Activated CD4-positive, alpha-beta T cell treated with anti-CD3 and anti-CD28 coated beads, Interleukin-2, Interleukin-6, amounts not matched to agents 100 ng/mL and 50 ng/mL, durations not matched to agents 16 hours and 8 hours (primary cell): ENCODE data around the gene RASSF9.

Source experiments
- DNase-seq: peaks from one replicate; pipeline ENCODE4 v3.0.0-alpha.2; 2020

Gene RASSF9

DNA sequence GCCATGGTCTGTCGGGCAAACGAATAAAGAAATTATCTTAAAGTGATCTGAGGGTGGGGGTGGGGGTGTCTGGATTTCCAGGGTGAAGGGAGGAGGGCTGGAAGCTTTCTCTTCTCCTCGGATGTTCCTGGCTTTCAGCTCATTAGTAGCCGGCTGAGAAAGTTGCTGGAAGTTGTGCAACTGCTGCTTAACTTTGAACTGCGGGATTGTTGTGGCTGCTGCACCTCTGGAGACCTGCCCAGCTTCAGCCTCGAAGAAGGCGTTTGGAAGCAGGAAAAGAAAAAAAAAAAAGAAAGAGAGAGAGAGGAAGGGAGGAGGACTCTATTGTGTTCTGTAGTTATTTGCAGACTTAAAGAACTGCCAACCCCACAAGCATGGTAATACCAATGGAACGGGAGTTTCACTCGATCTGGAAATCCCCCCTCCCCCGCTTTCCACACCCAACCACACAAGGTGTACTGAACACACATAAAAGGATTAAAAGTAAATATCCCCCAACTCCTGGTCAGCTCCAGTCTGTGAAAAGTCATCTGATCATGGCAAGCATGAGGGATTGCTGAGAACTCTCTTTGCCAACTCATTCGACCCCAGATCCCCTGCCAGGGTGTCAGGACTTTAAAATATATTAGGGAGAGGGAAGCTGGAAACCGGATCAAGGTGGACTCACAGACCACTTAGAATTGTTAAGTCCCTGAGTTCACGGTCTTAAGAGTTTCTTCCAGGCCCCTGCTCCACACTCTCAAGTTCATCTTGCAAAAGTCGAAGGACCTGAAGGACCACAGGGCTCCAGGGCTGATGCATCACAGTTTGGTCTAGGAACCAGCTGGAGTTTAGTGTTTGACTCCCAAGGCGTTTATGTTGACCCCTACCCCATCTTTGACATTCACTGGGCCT, at the start of gene RASSF9:
Gene RASSF9 (minus strand): TSS at position 213 of the 894 bp plus-strand sequence. CDS start 208 bp downstream, at position 5.
- DNase-seq, result no peak

DNA sequence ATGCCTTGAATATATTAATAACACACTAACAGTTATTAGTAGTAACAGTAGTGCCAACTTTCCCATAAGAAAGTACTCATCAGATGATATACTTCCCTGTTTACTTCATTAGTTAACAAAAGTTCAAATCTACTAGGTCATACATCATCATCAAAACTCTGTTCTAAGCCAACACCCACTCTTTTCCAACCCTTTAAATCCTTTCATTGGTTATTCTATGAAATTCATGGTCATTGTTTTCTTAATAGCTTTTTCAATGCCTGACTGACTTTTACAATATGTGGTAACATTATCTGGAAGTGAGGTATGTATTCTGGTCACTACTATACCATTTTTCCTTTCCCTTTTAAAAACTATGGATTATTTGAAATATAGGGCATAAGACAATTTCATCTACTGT, 47.6 kb upstream of the RASSF9 start:
- DNase-seq, result no peak

- DNase-seq, result no peak
Observed at GRCh38 chr12:85877459-85877858, 41.2 kb upstream of the RASSF9 start.

- no peak for DNase-seq
Observed at GRCh38 chr12:85874031-85874461, 37.8 kb upstream of the RASSF9 start, which contains the start of gene NTS. Gene NTS (plus strand): TSS chr12:85874295. CDS start chr12:85874404, 109 bp downstream.

- DNase-seq, result peak; percentile 46
Observed at GRCh38 chr12:85872497-85873091, 36.4 kb upstream of the RASSF9 start.

- DNase-seq, result peak; percentile 35
Observed at GRCh38 chr12:85866986-85867776, 31.0 kb upstream of the RASSF9 start.

- no peak for DNase-seq
Observed at GRCh38 chr12:85865890-85866289, 29.7 kb upstream of the RASSF9 start.

DNA sequence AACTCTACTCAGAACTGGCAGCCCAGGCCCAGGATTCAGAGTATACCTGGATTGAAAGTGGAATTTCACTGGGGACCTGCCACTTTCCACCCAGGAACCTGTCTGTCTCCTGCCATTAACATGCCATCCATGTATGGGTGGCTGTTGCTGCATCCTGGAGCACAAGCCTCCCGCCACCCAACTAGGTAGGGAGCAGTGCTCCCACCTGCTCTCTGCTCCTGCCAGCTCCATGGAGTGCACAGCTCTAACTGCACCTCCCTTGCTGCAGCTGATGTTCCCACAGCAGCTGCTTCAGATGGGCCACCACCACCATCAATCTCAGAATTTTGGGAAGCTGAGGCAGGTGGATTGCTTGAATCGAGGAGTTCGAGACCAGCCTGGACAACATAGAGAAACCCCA, 20.8 kb upstream of the RASSF9 start:
- DNase-seq, result no peak

GRCh38 chr12:85855305-85855704, 19.1 kb upstream of the RASSF9 start:
- DNase-seq, result no peak

DNA sequence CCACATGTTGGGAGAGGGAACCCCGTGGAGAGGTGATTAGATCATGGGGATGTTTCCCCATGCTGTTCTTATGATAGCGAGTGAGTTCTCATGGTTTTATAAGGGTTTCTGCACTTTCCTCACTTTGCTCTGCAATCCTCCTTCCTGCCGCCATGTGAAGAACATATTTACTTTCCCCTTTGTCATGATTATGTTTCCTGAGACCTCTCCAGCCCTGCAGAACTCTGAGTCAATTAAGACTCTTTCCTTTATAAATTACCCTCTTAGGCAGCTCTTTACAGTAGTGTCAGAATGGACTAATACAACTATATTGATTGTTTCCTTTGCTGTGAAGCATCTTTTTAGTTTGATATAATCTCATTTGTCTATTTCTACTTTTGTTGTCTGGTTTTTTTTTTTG, 13.1 kb upstream of the RASSF9 start:
- DNase-seq, result no peak

- no peak for DNase-seq
Observed at GRCh38 chr12:85843606-85844310, 7.5 kb upstream of the RASSF9 start.

DNA sequence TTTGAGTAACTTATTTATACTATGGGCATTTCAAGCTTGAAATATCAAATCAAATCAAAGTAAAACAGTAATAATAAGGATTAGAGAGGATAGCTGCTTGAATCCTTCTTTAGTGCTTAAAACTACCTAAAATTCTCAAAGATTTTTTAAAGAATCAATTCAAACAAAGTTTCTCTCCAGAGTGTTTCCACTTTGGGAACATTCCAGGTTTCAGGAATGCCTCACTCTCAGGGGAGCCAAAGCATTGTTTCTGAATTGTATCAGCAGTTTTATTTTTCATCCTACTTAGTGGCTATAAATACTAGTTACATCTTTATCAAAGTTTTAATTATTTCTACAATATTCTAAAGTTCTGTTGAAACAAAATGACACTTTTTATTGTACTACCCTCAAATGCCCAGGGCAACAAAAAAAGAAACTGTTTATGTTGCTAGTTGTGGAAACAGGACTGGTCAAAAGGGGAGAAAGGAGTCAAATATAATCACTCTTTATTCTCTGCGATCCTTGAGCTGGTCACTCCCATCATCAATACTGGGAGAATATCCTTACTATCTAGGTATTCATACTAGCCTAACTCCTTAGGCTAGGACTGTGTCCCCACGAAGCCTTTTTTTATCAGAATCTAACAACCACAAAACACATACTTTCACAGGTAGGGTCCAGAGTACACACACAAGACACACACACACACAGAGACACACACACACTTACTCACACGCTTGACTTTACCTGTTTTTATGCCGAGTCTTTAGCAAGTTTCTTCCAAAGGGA, 598 bp downstream of the RASSF9 start:
- DNase-seq, result no peak

- DNase-seq, result no peak
Observed at GRCh38 chr12:85834378-85834777, 1.8 kb downstream of the RASSF9 start.

DNA sequence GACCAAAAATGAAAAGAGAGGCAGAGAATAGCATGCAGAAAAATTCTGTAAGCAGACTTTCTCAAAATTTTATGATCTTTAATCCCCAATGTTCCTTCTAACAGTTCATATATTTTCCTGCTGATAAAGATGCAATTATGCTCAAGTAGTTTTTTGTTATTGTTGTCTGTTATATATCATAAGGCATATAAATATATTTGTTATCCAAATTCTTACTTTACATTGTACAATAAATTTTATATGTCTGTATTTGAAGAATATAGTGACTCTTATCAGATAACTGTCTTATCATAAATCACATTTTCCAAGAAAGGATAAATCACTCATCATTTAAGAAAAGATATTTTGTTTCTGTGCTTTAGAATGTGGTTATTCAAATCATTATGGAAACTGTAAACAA, 2.6 kb downstream of the RASSF9 start:
- no peak for DNase-seq

GRCh38 chr12:85831327-85831990, 4.8 kb downstream of the RASSF9 start:
- no peak for DNase-seq

- no peak for DNase-seq
Observed at GRCh38 chr12:85829391-85829790, 6.8 kb downstream of the RASSF9 start.

DNA sequence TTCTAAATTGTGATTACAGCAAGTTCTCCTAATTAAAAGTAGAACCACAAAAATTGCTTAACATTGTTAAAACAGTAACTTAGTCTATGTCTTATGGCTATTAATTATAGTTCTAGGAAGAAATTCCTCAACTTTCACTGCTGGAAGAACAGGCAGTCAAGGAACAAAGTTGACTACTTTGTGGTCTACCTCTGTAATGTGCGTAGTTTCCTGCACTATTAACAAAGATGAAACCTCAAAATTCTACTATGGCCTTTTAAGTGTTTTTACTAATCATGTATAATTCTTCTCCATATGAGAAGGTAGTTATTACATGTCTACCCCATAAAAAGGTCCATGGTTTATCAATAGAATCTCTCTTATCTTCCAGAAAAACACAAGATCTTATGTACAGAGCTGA, 7.6 kb downstream of the RASSF9 start:
- no peak for DNase-seq

GRCh38 chr12:85825746-85826145, 10.5 kb downstream of the RASSF9 start:
- no peak for DNase-seq

DNA sequence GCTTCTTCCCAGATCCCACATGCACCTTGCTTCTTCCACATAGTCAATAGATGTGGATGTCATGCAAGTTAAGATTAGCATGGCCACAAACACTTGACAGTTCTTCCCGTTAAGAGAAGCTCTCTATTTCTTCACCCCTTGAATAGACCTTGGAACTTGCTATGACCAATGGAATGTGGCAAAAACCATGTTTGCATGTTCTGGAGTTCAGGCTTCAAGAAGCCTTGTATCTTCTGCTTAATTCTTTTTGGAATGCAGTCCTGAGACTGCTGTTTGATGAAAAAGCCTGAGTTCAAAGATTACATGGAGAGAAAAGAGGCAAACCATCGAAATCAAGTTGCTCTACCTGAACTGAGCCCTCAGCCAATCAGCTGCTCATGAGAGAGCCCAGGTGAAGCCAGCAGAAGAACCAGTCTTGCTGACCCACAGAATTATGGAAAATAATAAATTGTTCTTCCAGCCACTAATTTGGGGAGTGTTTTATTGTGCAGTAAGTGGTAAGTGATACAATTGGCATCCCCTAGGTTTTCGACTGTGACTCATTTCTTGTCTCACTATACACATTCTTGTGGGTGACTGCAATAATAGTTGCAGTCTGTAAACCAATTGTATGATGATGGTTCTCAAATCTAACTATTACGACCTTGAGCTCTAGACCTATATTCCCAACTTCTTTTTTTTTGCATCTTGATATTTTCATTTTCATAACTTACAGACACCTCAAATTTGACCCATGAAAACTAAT, 12.6 kb downstream of the RASSF9 start:
- DNase-seq, result no peak

GRCh38 chr12:85821759-85822158, 14.4 kb downstream of the RASSF9 start:
- no peak for DNase-seq

DNA sequence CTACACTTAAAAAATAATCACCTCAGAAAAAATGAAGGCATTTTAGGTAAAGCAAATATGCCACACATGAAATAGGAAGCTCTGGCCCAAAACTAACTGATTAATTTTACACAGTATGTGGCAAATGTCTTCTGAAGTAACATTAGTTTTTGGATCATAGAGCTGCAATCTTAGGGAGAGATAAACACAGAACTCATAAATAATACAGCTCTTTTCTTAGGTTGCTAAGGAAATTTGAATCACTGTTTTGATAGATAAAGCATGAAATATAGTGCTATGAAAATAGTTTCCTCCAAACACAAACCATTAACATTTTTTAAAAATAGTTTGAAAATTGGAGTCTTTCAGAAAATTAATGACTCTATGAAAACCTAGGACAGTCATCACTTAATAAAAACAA, 15.0 kb downstream of the RASSF9 start:
- no peak for DNase-seq
